Large intestine (tissue), 3 donors: ENCODE results near the gene PLCH2. TPM values are rescaled to one million over a fixed set of nuclear protein-coding genes. Genes with fewer than 3 reads are reported as not detected.

Experiments used
- DNase-seq, 2 donors: peaks; one replicate each; pipeline versions ENCODE4 v3.0.0 to v3.0.0-alpha.2; 2013
- H3K27ac ChIP-seq: one replicate; pipeline ENCODE4 v1.5.1; 2013; ENCODE audit warnings: low read length
- H3K27me3 ChIP-seq: 2 replicates; pipeline ENCODE4 v1.6.1; 2013; ENCODE audit warnings: low read length; ENCODE audit not compliant: control insufficient read depth, insufficient read depth
- H3K36me3 ChIP-seq: 2 replicates; pipeline ENCODE4 v1.6.1; 2013; ENCODE audit warnings: low read length; ENCODE audit not compliant: control insufficient read depth, insufficient read depth
- H3K4me1 ChIP-seq: one replicate; pipeline ENCODE4 v1.6.1; 2013; ENCODE audit warnings: low read length; ENCODE audit not compliant: control insufficient read depth, insufficient read depth
- H3K4me3 ChIP-seq: one replicate; pipeline ENCODE4 v1.5.1; 2013; ENCODE audit warnings: low read length
- H3K9me3 ChIP-seq: one replicate; pipeline ENCODE4 v1.6.1; 2013; ENCODE audit warnings: mild to moderate bottlenecking, low read depth, low read length, moderate library complexity; ENCODE audit not compliant: control insufficient read depth
- WGBS: methylation state at CpG from one replicate; pipeline ENCODE4 v1.1.5; 2013; ENCODE audit warnings: low lambda C conversion rate; ENCODE audit not compliant: insufficient coverage; 5-methylcytosine and 5-hydroxymethylcytosine counted together
- polyA plus RNA-seq: library from polyadenylated mRNA; unstranded; fragments of 120-200 nt; gene quantifications from one replicate; pipeline ENCODE4 v1.2.1, GENCODE V29; 2013

Gene PLCH2
- polyA plus RNA-seq, 1 donor, result 5.0 TPM

GRCh38 chr1:2442661-2443060 lies 33.4 kb upstream of the PLCH2 start:
- Histone ChIP-seq H3K36me3 (no peaks in the 10 kb centered on the region), H3K4me1 (peaks cover 4% of the 10 kb centered on the region), H3K4me3 (no peak overlapping the region), H3K27me3 (peaks cover 55% of the 10 kb centered on the region), H3K9me3 (peaks cover 9% of the 10 kb centered on the region), H3K27ac (no peak overlapping the region)
- DNase-seq, result no peak
- no CpG with 5 or more reads among the region's 6 CpGs for WGBS

GRCh38 chr1:2443277-2444137 lies 32.6 kb upstream of the PLCH2 start:
- no peak for DNase-seq
- WGBS, result no CpG with 5 or more reads among the region's 107 CpGs
- Histone ChIP-seq H3K36me3 (no peaks in the 10 kb centered on the region), H3K27me3 (peaks cover 59% of the 10 kb centered on the region), H3K27ac (no peak overlapping the region), H3K4me3 (no peak overlapping the region), H3K9me3 (peaks cover 9% of the 10 kb centered on the region), H3K4me1 (peaks cover 4% of the 10 kb centered on the region)

GRCh38 chr1:2444138-2444591 lies 31.9 kb upstream of the PLCH2 start:
- H3K27me3 ChIP-seq, result peaks cover 62% of the 10 kb centered on the region
- no CpG with 5 or more reads among the region's 27 CpGs for WGBS

GRCh38 chr1:2445162-2445822 lies 30.8 kb upstream of the PLCH2 start:
- no peak for DNase-seq
- H3K9me3 ChIP-seq, result peaks cover 6% of the 10 kb centered on the region
- H3K4me3 ChIP-seq, result no peak overlapping the region
- whole genome bisulfite sequencing, result no CpG with 5 or more reads among the region's 16 CpGs
- no peaks in the 10 kb centered on the region for H3K36me3 ChIP-seq
- no peak overlapping the region for H3K27ac ChIP-seq
- peaks cover 4% of the 10 kb centered on the region for H3K4me1 ChIP-seq
- H3K27me3 ChIP-seq, result peaks cover 62% of the 10 kb centered on the region

More at GRCh38 chr1:2444138-2444591, 31.9 kb upstream of the PLCH2 start:
- H3K9me3 ChIP-seq, result peaks cover 9% of the 10 kb centered on the region
- no peak overlapping the region for H3K27ac ChIP-seq
- H3K4me3 ChIP-seq, result no peak overlapping the region
- H3K4me1 ChIP-seq, result peaks cover 4% of the 10 kb centered on the region
- DNase-seq, result no peak
- H3K36me3 ChIP-seq, result no peaks in the 10 kb centered on the region

GRCh38 chr1:2445823-2446215 lies 30.3 kb upstream of the PLCH2 start:
- DNase-seq, result no peak
- WGBS, result 80% methylated on average over 2 of the region's 15 CpGs
- Histone ChIP-seq H3K4me3 (no peak overlapping the region), H3K27ac (no peak overlapping the region), H3K9me3 (peaks cover 3% of the 10 kb centered on the region), H3K27me3 (peaks cover 62% of the 10 kb centered on the region), H3K36me3 (no peaks in the 10 kb centered on the region), H3K4me1 (peaks cover 4% of the 10 kb centered on the region)

- Histone ChIP-seq H3K9me3 (peaks cover 3% of the 10 kb centered on the region), H3K27ac (no peak overlapping the region), H3K4me3 (no peak overlapping the region), H3K27me3 (peaks cover 61% of the 10 kb centered on the region), H3K36me3 (no peaks in the 10 kb centered on the region), H3K4me1 (peaks cover 4% of the 10 kb centered on the region)
- no peak for DNase-seq
- WGBS, result no CpG with 5 or more reads among the region's 13 CpGs
These were observed 29.7 kb upstream of the PLCH2 start for GRCh38 chr1:2446394-2446793.

- H3K4me3 ChIP-seq, result no peak overlapping the region
- no peak overlapping the region for H3K27ac ChIP-seq
- no peak for DNase-seq
- peaks cover 3% of the 10 kb centered on the region for H3K9me3 ChIP-seq
- WGBS, result no CpG with 5 or more reads among the region's 9 CpGs
- peaks cover 4% of the 10 kb centered on the region for H3K4me1 ChIP-seq
- H3K36me3 ChIP-seq, result no peaks in the 10 kb centered on the region
- peaks cover 57% of the 10 kb centered on the region for H3K27me3 ChIP-seq
These were observed 29.2 kb upstream of the PLCH2 start for GRCh38 chr1:2446861-2447260.

GRCh38 chr1:2447276-2448097 lies 28.6 kb upstream of the PLCH2 start:
- WGBS, result no CpG with 5 or more reads among the region's 23 CpGs
- Histone ChIP-seq H3K27ac (no peak overlapping the region), H3K27me3 (peaks cover 51% of the 10 kb centered on the region), H3K4me3 (no peak overlapping the region), H3K4me1 (peaks cover 4% of the 10 kb centered on the region), H3K36me3 (no peaks in the 10 kb centered on the region), H3K9me3 (peaks cover 3% of the 10 kb centered on the region)
- no peak for DNase-seq

- Histone ChIP-seq H3K36me3 (no peaks in the 10 kb centered on the region), H3K4me3 (no peak overlapping the region), H3K27ac (no peak overlapping the region), H3K4me1 (peaks cover 1% of the 10 kb centered on the region), H3K9me3 (peaks cover 3% of the 10 kb centered on the region), H3K27me3 (peaks cover 45% of the 10 kb centered on the region)
- DNase-seq, result no peak
- WGBS, result no CpG with 5 or more reads among the region's 18 CpGs
These were observed 28.0 kb upstream of the PLCH2 start for GRCh38 chr1:2448098-2448445.
